K562 (cell line): ENCODE data around the gene TMEM144. TPM values are rescaled to one million over a fixed set of nuclear protein-coding genes. Genes with fewer than 3 reads are reported as not detected.

Experiments
- ARHGAP35 ChIP-seq: fragments of 450-650 bp; IDR thresholded peaks from 2 replicates; pipeline ENCODE4 v1.6.1; 2018; ENCODE audit not compliant: partially characterized antibody
- CEBPG ChIP-seq, 3 experiments: fragments of 200-800 bp in 1 of 3; sonication (Bioruptor generic) in 1 of 3; sonication (generic) in 1 of 3; formaldehyde crosslinking in 1 of 3; IDR thresholded peaks in 2 of 3; conservative IDR thresholded peaks in 1 of 3; 2 replicates each; pipeline versions ENCODE4 v1.6.1 to v1.8.0; 2016 to 2022; ENCODE audit warnings: missing compliant biosample characterization in 2 of 3, missing genetic modification characterization in 2 of 3, mild to moderate bottlenecking in 1 of 3, missing genetic modification reagents in 1 of 3
- E2F4 ChIP-seq: sonication (generic); formaldehyde crosslinking; IDR thresholded peaks from 2 replicates; pipeline ENCODE4 v1.8.0; 2022; ENCODE audit warnings: mild to moderate bottlenecking, low read depth, missing genetic modification reagents
- E2F8 ChIP-seq: fragments of 450-650 bp; IDR thresholded peaks from 2 replicates; pipeline ENCODE4 v1.7.1; 2018; ENCODE audit warnings: mild to moderate bottlenecking, low read depth; ENCODE audit not compliant: partially characterized antibody
- ELF2 ChIP-seq: fragments of 250-450 bp; sonication (Bioruptor Pico); IDR thresholded peaks from 2 replicates; pipeline ENCODE4 v1.5.0; 2021; ENCODE audit warnings: mild to moderate bottlenecking
- ESRRB ChIP-seq: fragments of 250-450 bp; sonication (Bioruptor Pico); IDR thresholded peaks from 2 replicates; pipeline ENCODE4 v1.5.0; 2020; ENCODE audit warnings: mild to moderate bottlenecking, moderate library complexity, borderline replicate concordance
- ETV5 ChIP-seq: sonication (generic); formaldehyde crosslinking; IDR thresholded peaks from 2 replicates; pipeline ENCODE4 v1.4.0; 2020; ENCODE audit warnings: low read depth, mild to moderate bottlenecking, missing genetic modification reagents
- FOXA3 ChIP-seq, 2 experiments: fragments of 450-650 bp in 1 of 2; sonication (generic) in 1 of 2; formaldehyde crosslinking; IDR thresholded peaks in 1 of 2; conservative IDR thresholded peaks in 1 of 2; 2 replicates each; pipeline versions ENCODE4 v1.4.0 to v1.8.0; 2020 to 2022; ENCODE audit warnings: mild to moderate bottlenecking in 2 of 2, missing genetic modification reagents in 1 of 2
- GATAD2A ChIP-seq: fragments of 450-650 bp; IDR thresholded peaks from 2 replicates; pipeline ENCODE4 v1.6.1; 2017
- IFI16 ChIP-seq: fragments of 250-450 bp; sonication (Bioruptor Pico); IDR thresholded peaks from 2 replicates; pipeline ENCODE4 v2.1.2; 2022; ENCODE audit warnings: mild to moderate bottlenecking, inconsistent platforms
- ILK ChIP-seq: fragments of 450-650 bp; IDR thresholded peaks from 2 replicates; pipeline ENCODE4 v1.6.1; 2016; ENCODE audit warnings: missing genetic modification characterization, low read depth, mild to moderate bottlenecking, missing compliant biosample characterization, moderate library complexity, borderline replicate concordance
- LARP7 ChIP-seq: fragments of 450-650 bp; IDR thresholded peaks from 2 replicates; pipeline ENCODE4 v1.6.1; 2016
- NBN ChIP-seq: fragments of 450-650 bp; IDR thresholded peaks from 2 replicates; pipeline ENCODE4 v1.6.1; 2016; ENCODE audit warnings: low read depth, mild to moderate bottlenecking
- NCOA4 ChIP-seq: fragments of 450-650 bp; IDR thresholded peaks from 2 replicates; pipeline ENCODE4 v1.6.1; 2018; ENCODE audit warnings: mild to moderate bottlenecking; ENCODE audit not compliant: partially characterized antibody
- NR4A1 ChIP-seq, 2 experiments: fragments of 250-450 bp in 1 of 2; fragments of 450-650 bp in 1 of 2; sonication (Bioruptor Pico) in 1 of 2; IDR thresholded peaks; 2 replicates each; pipeline versions ENCODE4 v1.4.0 to v1.6.1; 2016 to 2020; ENCODE audit warnings: mild to moderate bottlenecking in 2 of 2, missing compliant biosample characterization in 1 of 2, missing genetic modification characterization in 1 of 2, moderate library complexity in 1 of 2
- POLR2B ChIP-seq: fragments of 450-650 bp; IDR thresholded peaks from 2 replicates; pipeline ENCODE4 v1.6.1; 2018; ENCODE audit warnings: low read depth; ENCODE audit not compliant: partially characterized antibody
- RBM39 ChIP-seq: fragments of 200-400 bp; formaldehyde crosslinking; optimal IDR thresholded peaks from 2 replicates; pipeline ENCODE3; 2018; ENCODE audit warnings: low read depth, low read length
- SMAD4 ChIP-seq: fragments of 250-450 bp; sonication (Bioruptor Pico); conservative IDR thresholded peaks from 2 replicates; pipeline ENCODE4 v1.8.0; 2021; ENCODE audit warnings: inconsistent platforms, mild to moderate bottlenecking, moderate library complexity
- SMARCA4 ChIP-seq: fragments of 450-650 bp; IDR thresholded peaks from 2 replicates; pipeline ENCODE4 v1.6.1; 2016
- SP1 ChIP-seq: sonication (generic); formaldehyde crosslinking; IDR thresholded peaks from 2 replicates; pipeline ENCODE4 v1.8.1; 2022; ENCODE audit warnings: mild to moderate bottlenecking, missing genetic modification reagents
- STAT5B ChIP-seq: fragments of 250-450 bp; sonication (Bioruptor Pico); IDR thresholded peaks from 2 replicates; pipeline ENCODE4 v1.8.0; 2021; ENCODE audit warnings: mild to moderate bottlenecking, inconsistent platforms
- TGIF2 ChIP-seq: sonication (generic); formaldehyde crosslinking; IDR thresholded peaks from 2 replicates; pipeline ENCODE4 v1.8.1; 2022; ENCODE audit warnings: mild to moderate bottlenecking, missing genetic modification reagents, moderate library complexity
- THAP7 ChIP-seq: fragments of 250-450 bp; sonication (Bioruptor Pico); IDR thresholded peaks from 2 replicates; pipeline ENCODE4 v1.5.0; 2021
- ZNF175 ChIP-seq: fragments of 200-800 bp; sonication (Bioruptor generic); IDR thresholded peaks from 2 replicates; pipeline ENCODE4 v1.6.1; 2016; ENCODE audit warnings: low read depth, mild to moderate bottlenecking, missing genetic modification characterization, missing compliant biosample characterization
- polyA plus RNA-seq, 8 experiments: library from polyadenylated mRNA; depleted of rRNA in 4 of 8; stranded (reverse) in 5 of 8; unstranded in 3 of 8; fragments of >200 nt; fragmentation: Nextera tagmentation in 2 of 8; fragmentation: Illumina TruSeq in 1 of 8; extraction: Ambion mirVana in 2 of 8; extraction: Trizol in 1 of 8; gene quantifications; 2 replicates each; pipeline versions ENCODE4 v1.2.1 to v1.2.3, GENCODE V29; 2011 to 2014; ENCODE audit warnings: inconsistent platforms in 1 of 8, missing spikeins in 1 of 8
- total RNA-seq, 7 experiments: library from RNA; depleted of rRNA in 6 of 7; stranded (reverse); fragments of >200 nt in 6 of 7; fragmentation: Illumina TruSeq in 2 of 7; extraction: Trizol in 2 of 7; gene quantifications; 2 replicates each; pipeline versions ENCODE4 v1.2.1 to v1.2.3, GENCODE V29; 2011 to 2021; ENCODE audit warnings: low replicate concordance in 1 of 7
- TF ChIP-seq, protein P1 (sequence below): fragments of 450-650 bp; formaldehyde crosslinking; IDR thresholded peaks from 2 replicates; pipeline ENCODE4 v1.4.0; 2022; ENCODE audit warnings: missing genetic modification characterization

The TMEM144 gene
- total and polyA plus RNA-seq, 9 of the 15 experiments (the other 6 are each of a cell fraction or from before 2014, with no cell fraction given): 4.0 to 12.0 (median 6.1) TPM

DNA sequence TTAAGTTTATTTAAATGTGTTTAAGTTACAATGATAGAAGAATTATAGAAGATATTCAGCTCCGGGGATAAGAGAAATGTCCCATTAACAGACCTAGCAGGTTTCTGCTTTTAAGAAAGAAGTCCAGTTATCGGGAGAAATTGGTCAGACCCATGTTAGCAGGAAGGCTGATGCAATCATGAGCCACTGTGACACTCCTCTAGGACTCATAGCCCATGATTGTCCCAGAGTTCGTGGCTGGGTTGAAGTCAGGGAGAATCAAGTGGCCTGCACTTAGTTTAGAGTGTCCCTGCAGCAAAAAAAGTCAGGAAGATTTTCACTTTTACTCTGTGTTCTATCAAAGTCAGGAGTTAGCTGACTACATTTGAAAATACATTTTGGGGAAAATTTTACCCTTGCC lies 72.0 kb downstream of the TMEM144 start (continued):
- TF ChIP-seq THAP7 (CRISPR knock-in tag) (no peak), SMAD4 (peak; percentile 59; the same call in 1 of the 2 replicates), E2F4 (CRISPR knock-in tag) (no peak), RBM39 (no peak), TGIF2 (CRISPR knock-in tag) (no peak), NCOA4 (no peak), ZNF175 (CRISPR knock-in tag) (peak; percentile 83), SMARCA4 (no peak), STAT5B (CRISPR knock-in tag) (no peak), ILK (tag) (no peak), FOXA3 (CRISPR knock-in tag; conservative IDR thresholded peaks at IDR 0.05 in 1 of 2, IDR thresholded peaks at IDR 0.05 in 1 of 2) (no peak), ELF2 (CRISPR knock-in tag) (no peak), NBN (no peak), POLR2B (no peak), GATAD2A (no peak), ARHGAP35 (no peak), NR4A1 (CRISPR knock-in tag; IDR thresholded peaks at IDR 0.05) (no peak), NR4A1 (tag; IDR thresholded peaks at IDR 0.05) (no peak), IFI16 (no peak), SP1 (CRISPR knock-in tag) (no peak), LARP7 (no peak), ESRRB (no peak), ETV5 (CRISPR knock-in tag) (no peak), E2F8 (no peak), CEBPG (CRISPR knock-in tag; IDR thresholded peaks at IDR 0.05) (peak; percentile 89), CEBPG (tag; conservative IDR thresholded peaks at IDR 0.05 in 1 of 2, IDR thresholded peaks at IDR 0.05 in 1 of 2) (peak; percentile 90 to 96)
- TF ChIP-seq, protein P1, sequence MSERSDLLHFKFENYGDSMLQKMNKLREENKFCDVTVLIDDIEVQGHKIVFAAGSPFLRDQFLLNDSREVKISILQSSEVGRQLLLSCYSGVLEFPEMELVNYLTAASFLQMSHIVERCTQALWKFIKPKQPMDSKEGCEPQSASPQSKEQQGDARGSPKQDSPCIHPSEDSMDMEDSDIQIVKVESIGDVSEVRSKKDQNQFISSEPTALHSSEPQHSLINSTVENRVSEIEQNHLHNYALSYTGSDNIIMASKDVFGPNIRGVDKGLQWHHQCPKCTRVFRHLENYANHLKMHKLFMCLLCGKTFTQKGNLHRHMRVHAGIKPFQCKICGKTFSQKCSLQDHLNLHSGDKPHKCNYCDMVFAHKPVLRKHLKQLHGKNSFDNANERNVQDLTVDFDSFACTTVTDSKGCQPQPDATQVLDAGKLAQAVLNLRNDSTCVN (CRISPR knock-in tag): no peak
